H9 (cell line): ENCODE measurements around the gene DRD1. TPM values are rescaled to one million over a fixed set of nuclear protein-coding genes. Genes with fewer than 3 reads are reported as not detected.
"Not testable (repeated sequence)": the region's sequence is repeated elsewhere in the genome, so short reads cannot be mapped to it uniquely, and the experiment has no call there.

Experiments used
- DNase-seq: peaks from one replicate; pipeline ENCODE4 v3.0.0-alpha.2; 2017
- H2AFZ ChIP-seq: one replicate; pipeline ENCODE4 v1.6.1; 2013; ENCODE audit warnings: mild to moderate bottlenecking, low read length, control low read depth, moderate library complexity
- H2AK5ac ChIP-seq: 2 replicates; pipeline ENCODE4 v1.6.1; 2013; ENCODE audit warnings: low read length, control low read depth, mixed read lengths; ENCODE audit not compliant: insufficient read length
- H2BK120ac ChIP-seq: one replicate; pipeline ENCODE4 v1.6.1; 2013; ENCODE audit warnings: low read depth, mild to moderate bottlenecking, low read length, control low read depth, inconsistent platforms; ENCODE audit not compliant: poor library complexity, severe bottlenecking
- H2BK12ac ChIP-seq: 2 replicates; pipeline ENCODE4 v1.6.1; 2013; ENCODE audit warnings: low read length, control low read depth, mixed read lengths, low read depth; ENCODE audit not compliant: insufficient read length
- H2BK15ac ChIP-seq: 2 replicates; pipeline ENCODE4 v1.6.1; 2013; ENCODE audit warnings: low read depth, low read length, control low read depth
- H2BK20ac ChIP-seq: one replicate; pipeline ENCODE4 v1.6.1; 2013; ENCODE audit warnings: low read depth, mild to moderate bottlenecking, low read length, control low read depth, inconsistent platforms; ENCODE audit not compliant: poor library complexity, severe bottlenecking
- H2BK5ac ChIP-seq: 2 replicates; pipeline ENCODE4 v1.6.1; 2013; ENCODE audit warnings: low read length, control low read depth, mixed read lengths; ENCODE audit not compliant: insufficient read length
- H3K14ac ChIP-seq: 2 replicates; pipeline ENCODE4 v1.6.1; 2013; ENCODE audit warnings: low read length, control low read depth; ENCODE audit not compliant: insufficient read depth
- H3K18ac ChIP-seq: 2 replicates; pipeline ENCODE4 v1.6.1; 2013; ENCODE audit warnings: low read depth, mild to moderate bottlenecking, mixed read lengths, low read length, control low read depth; ENCODE audit not compliant: insufficient read length
- H3K23ac ChIP-seq: 2 replicates; pipeline ENCODE4 v1.6.1; 2013; ENCODE audit warnings: low read length, control low read depth, mixed read lengths, low read depth; ENCODE audit not compliant: insufficient read length
- H3K23me2 ChIP-seq: 2 replicates; pipeline ENCODE4 v1.6.1; 2013; ENCODE audit warnings: low read depth, mild to moderate bottlenecking, mixed read lengths, low read length, control low read depth; ENCODE audit not compliant: insufficient read length, poor library complexity, severe bottlenecking
- H3K27ac ChIP-seq: 2 replicates; pipeline ENCODE4 v1.5.1; 2013; ENCODE audit warnings: low read length, control low read depth, mixed read lengths, low read depth; ENCODE audit not compliant: insufficient read length
- H3K27me3 ChIP-seq: 2 replicates; pipeline ENCODE4 v1.6.1; 2013; ENCODE audit warnings: low read length, control low read depth, inconsistent platforms; ENCODE audit not compliant: insufficient read depth
- H3K4ac ChIP-seq: 2 replicates; pipeline ENCODE4 v1.6.1; 2013; ENCODE audit warnings: low read depth, mild to moderate bottlenecking, control low read depth, inconsistent platforms, low read length, moderate library complexity
- H3K4me1 ChIP-seq: 2 replicates; pipeline ENCODE4 v1.6.1; 2013; ENCODE audit warnings: low read length, control low read depth, inconsistent platforms; ENCODE audit not compliant: insufficient read depth
- H3K4me2 ChIP-seq: 2 replicates; pipeline ENCODE4 v1.6.1; 2013; ENCODE audit warnings: low read length, control low read depth, mixed read lengths; ENCODE audit not compliant: insufficient read length, insufficient read depth
- H3K56ac ChIP-seq: 2 replicates; pipeline ENCODE4 v1.6.1; 2013; ENCODE audit warnings: low read depth, mild to moderate bottlenecking, mixed read lengths, low read length, control low read depth; ENCODE audit not compliant: insufficient read length
- H3K79me1 ChIP-seq: 2 replicates; pipeline ENCODE4 v1.6.1; 2013; ENCODE audit warnings: low read depth, mild to moderate bottlenecking, moderate library complexity, low read length, control low read depth, inconsistent platforms; ENCODE audit not compliant: insufficient read depth, poor library complexity, severe bottlenecking
- H3K79me2 ChIP-seq: 2 replicates; pipeline ENCODE4 v1.6.1; 2013; ENCODE audit warnings: low read length, control low read depth, inconsistent platforms; ENCODE audit not compliant: insufficient read depth
- H3K9ac ChIP-seq: 2 replicates; pipeline ENCODE4 v1.6.1; 2013; ENCODE audit warnings: low read length, control low read depth, mixed read lengths; ENCODE audit not compliant: insufficient read length; ENCODE audit errors: extremely low read depth
- H3K9me3 ChIP-seq: one replicate; pipeline ENCODE4 v1.6.1; 2013; ENCODE audit warnings: low read depth, low read length, inconsistent platforms; ENCODE audit not compliant: control insufficient read depth
- H3T11ph ChIP-seq: one replicate; pipeline ENCODE4 v1.6.1; 2013; ENCODE audit warnings: mild to moderate bottlenecking, low read length, control low read depth, inconsistent platforms
- H4K20me1 ChIP-seq: one replicate; pipeline ENCODE4 v1.6.1; 2013; ENCODE audit not compliant: control insufficient read depth, insufficient read length, insufficient read depth
- H4K5ac ChIP-seq: 2 replicates; pipeline ENCODE4 v1.6.1; 2013; ENCODE audit warnings: low read depth, mild to moderate bottlenecking, mixed read lengths, low read length, control low read depth; ENCODE audit not compliant: insufficient read length
- H4K8ac ChIP-seq: replicated peaks from 2 replicates; pipeline ENCODE4 v1.6.1; 2013; ENCODE audit warnings: low read length, control low read depth, mixed read lengths, low read depth; ENCODE audit not compliant: insufficient read length
- H4K91ac ChIP-seq: 2 replicates; pipeline ENCODE4 v1.6.1; 2013; ENCODE audit warnings: low read depth, mild to moderate bottlenecking, moderate library complexity, mixed read lengths, low read length, control low read depth; ENCODE audit not compliant: insufficient read length
- H3K27ac Mint-ChIP-seq, 3 experiments: 2 replicates in 2 of 3; 3 replicates in 1 of 3; pipeline ENCODE4 v1.8.0; 2020 to 2021; ENCODE audit warnings: mixed read lengths in 3 of 3, mild to moderate bottlenecking in 1 of 3, moderate library complexity in 1 of 3
- H3K27me3 Mint-ChIP-seq: 2 replicates; pipeline ENCODE4 v1.8.0; 2021; ENCODE audit warnings: low read depth, mild to moderate bottlenecking, moderate library complexity, mixed read lengths
- H3K36me3 Mint-ChIP-seq, 3 experiments: 2 replicates in 2 of 3; 3 replicates in 1 of 3; pipeline ENCODE4 v1.8.0; 2020 to 2021; ENCODE audit warnings: low read depth in 3 of 3, mixed read lengths in 3 of 3; ENCODE audit not compliant: insufficient read depth in 1 of 3
- H3K4me1 Mint-ChIP-seq, 2 experiments: 2 replicates each; pipeline ENCODE4 v1.8.0; 2020; ENCODE audit warnings: mixed read lengths in 2 of 2
- H3K4me3 Mint-ChIP-seq, 2 experiments: 2 replicates in 1 of 2; 3 replicates in 1 of 2; pipeline ENCODE4 v1.8.0; 2020 to 2021; ENCODE audit warnings: mild to moderate bottlenecking in 2 of 2, mixed read lengths in 2 of 2, moderate library complexity in 1 of 2
- H3K9me3 Mint-ChIP-seq, 2 experiments: 2 replicates in 1 of 2; 3 replicates in 1 of 2; pipeline ENCODE4 v1.8.0; 2020; ENCODE audit warnings: mild to moderate bottlenecking in 2 of 2, mixed read lengths in 2 of 2, moderate library complexity in 1 of 2
- CTCF ChIP-seq: fragments of 200-600 bp; sonication (generic); conservative IDR thresholded peaks from 3 replicates; pipeline ENCODE4 v1.8.0; 2021; ENCODE audit warnings: antibody characterized with exemption, mild to moderate bottlenecking
- WGBS: extraction: QIAGEN DNeasy Blood & Tissue Kit; methylation state at CpG from one replicate; pipeline ENCODE4 v1.1.7; 2013; ENCODE audit warnings: missing lambda C conversion rate, low lambda C conversion rate, mixed read lengths; ENCODE audit not compliant: insufficient read length; ENCODE audit errors: extremely low coverage; 5-methylcytosine and 5-hydroxymethylcytosine counted together
- total RNA-seq: library from RNA; stranded (reverse); gene quantifications from 2 replicates; pipeline ENCODE4 v1.2.1, GENCODE V29; 2021

The DRD1 gene
- total RNA-seq, 1 experiment from 2014 or later, result not detected

- Histone ChIP-seq H3K9ac (no peak overlapping the region), H3K4me1 (no peaks in the 10 kb centered on the region), H3K27ac (no peak overlapping the region), H3K18ac (no peak overlapping the region), H2BK120ac (no peak overlapping the region), H3K79me2 (no peaks in the 10 kb centered on the region), H3K4me2 (no peak overlapping the region), H2BK5ac (no peak overlapping the region), H3K4ac (no peak overlapping the region), H3K9me3 (no peaks in the 10 kb centered on the region), H4K91ac (no peak overlapping the region), H4K20me1 (no peaks in the 10 kb centered on the region), H4K5ac (no peak overlapping the region), H3K27me3 (no peaks in the 10 kb centered on the region), H3K23ac (no peak overlapping the region), H3K79me1 (no peaks in the 10 kb centered on the region), H2AK5ac (no peak overlapping the region), H2AFZ (no peak overlapping the region), H3K23me2 (no peaks in the 10 kb centered on the region), H3T11ph (no peak overlapping the region), H3K14ac (no peak overlapping the region), H4K8ac (no peak overlapping the region), H2BK15ac (no peak overlapping the region), H2BK12ac (no peak overlapping the region), H3K56ac (no peak overlapping the region), H2BK20ac (no peak overlapping the region)
- no peak for DNase-seq
- no peak overlapping the region for H3K27ac Mint-ChIP-seq
- no peak overlapping the region for H3K4me3 Mint-ChIP-seq
- TF ChIP-seq CTCF, result no peak
- WGBS, result no CpG with 5 or more reads among the region's 11 CpGs
- peaks cover 6% of the 10 kb centered on the region for H3K27me3 Mint-ChIP-seq
- no peaks in the 10 kb centered on the region for H3K9me3 Mint-ChIP-seq
- no peaks in the 10 kb centered on the region for H3K36me3 Mint-ChIP-seq
- 0 out of 4 replicates have a peak, but pooled peaks cover 0 to 2% of the 10 kb centered on the region in 2 experiments for H3K4me1 Mint-ChIP-seq
These were observed 12.2 kb upstream of the DRD1 start for GRCh38 chr5:175456105-175456742.

DNA sequence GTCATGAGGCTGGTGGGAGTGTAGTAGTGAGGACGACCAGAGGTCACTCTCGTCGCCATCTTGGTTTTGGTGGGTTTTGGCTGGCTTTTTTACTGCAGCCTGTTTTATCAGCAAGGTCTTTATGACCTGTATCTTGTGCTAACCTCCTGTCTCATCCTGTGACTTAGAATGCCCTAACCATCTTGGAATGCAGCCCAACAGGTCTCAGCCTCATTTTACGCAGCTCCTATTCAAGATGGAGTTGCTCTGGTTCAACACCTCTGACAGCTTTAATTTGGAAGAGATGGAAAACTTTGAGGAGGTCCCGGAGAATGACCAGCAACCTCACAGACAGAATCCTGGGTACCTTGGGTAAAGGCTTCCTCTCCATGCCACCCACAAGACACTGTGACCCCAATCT, 10.4 kb upstream of the DRD1 start:
- not testable (repeated sequence) for H4K20me1 ChIP-seq, H3T11ph ChIP-seq, H3K9me3 ChIP-seq, H3K79me2 ChIP-seq, H3K27me3 ChIP-seq, H3K36me3 Mint-ChIP-seq, H4K91ac ChIP-seq, H3K4ac ChIP-seq, H3K18ac ChIP-seq, H3K79me1 ChIP-seq, H3K4me3 Mint-ChIP-seq, H2BK12ac ChIP-seq, H3K9ac ChIP-seq, H3K27ac ChIP-seq, H2AFZ ChIP-seq, H3K4me1 ChIP-seq, H3K23ac ChIP-seq, H3K9me3 Mint-ChIP-seq, H3K23me2 ChIP-seq, H2AK5ac ChIP-seq, H3K56ac ChIP-seq, H3K27ac Mint-ChIP-seq, H2BK20ac ChIP-seq, H4K8ac ChIP-seq, H3K4me2 ChIP-seq, DNase-seq, H3K4me1 Mint-ChIP-seq, H2BK15ac ChIP-seq, H2BK5ac ChIP-seq, H3K14ac ChIP-seq, H4K5ac ChIP-seq, H2BK120ac ChIP-seq
- peaks cover 11% of the 10 kb centered on the region for H3K27me3 Mint-ChIP-seq
- WGBS, result no CpG with 5 or more reads among the region's 5 CpGs
